HEK293T (cell line): Measurements from ENCODE around the gene EFL1.

Source experiments
- ARNT ChIP-seq: fragments of 450-650 bp; IDR thresholded peaks from 2 replicates; pipeline ENCODE4 v1.6.1; 2017; ENCODE audit warnings: mild to moderate bottlenecking
- BHLHE40 ChIP-seq: fragments of 450-650 bp; IDR thresholded peaks from 2 replicates; pipeline ENCODE4 v1.6.1; 2016; ENCODE audit warnings: mild to moderate bottlenecking, moderate library complexity, borderline replicate concordance
- ELF4 ChIP-seq: fragments of 450-650 bp; IDR thresholded peaks from 2 replicates; pipeline ENCODE4 v1.6.1; 2017; ENCODE audit warnings: antibody characterized with exemption
- FOXA1 ChIP-seq: fragments of 450-650 bp; IDR thresholded peaks from 2 replicates; pipeline ENCODE4 v1.6.1; 2016; ENCODE audit warnings: mild to moderate bottlenecking
- FOXK2 ChIP-seq: fragments of 450-650 bp; IDR thresholded peaks from 2 replicates; pipeline ENCODE4 v1.6.1; 2016; ENCODE audit warnings: mild to moderate bottlenecking
- HDGF ChIP-seq: fragments of 450-650 bp; IDR thresholded peaks from 2 replicates; pipeline ENCODE4 v1.6.1; 2017; ENCODE audit warnings: antibody characterized with exemption, borderline replicate concordance
- NFRKB ChIP-seq: fragments of 450-650 bp; IDR thresholded peaks from 2 replicates; pipeline ENCODE4 v1.6.1; 2016; ENCODE audit warnings: mild to moderate bottlenecking, moderate library complexity
- SP1 ChIP-seq: fragments of 450-650 bp; IDR thresholded peaks from 2 replicates; pipeline ENCODE4 v1.6.1; 2017

GRCh38 chr15:82129149-82129692, 133.3 kb downstream of the EFL1 start:
- no peak for TF ChIP-seq SP1
- TF ChIP-seq HDGF: no peak
- no peak for TF ChIP-seq BHLHE40
- TF ChIP-seq ARNT: no peak
- no peak for TF ChIP-seq FOXA1
- no peak for TF ChIP-seq FOXK2
- no peak for TF ChIP-seq NFRKB
- no peak for TF ChIP-seq ELF4
